Kidney (tissue), 14 donors: ENCODE data around the gene COL4A4. TPM values are rescaled to one million over a fixed set of nuclear protein-coding genes. Genes with fewer than 3 reads are reported as not detected.

ENCODE experiments used
- DNase-seq, 5 donors: peaks; one replicate each; pipeline ENCODE4 v3.0.0-alpha.2; 2013 to 2020
- FAIRE-seq: peaks from 2 replicates; lab custom pipeline; 2012; peaks lifted over from hg19 to GRCh38; lab: Jason Lieb, UNC
- H3K27ac ChIP-seq, 2 donors: one replicate each; pipeline ENCODE4 v1.7.0; 2013; ENCODE audit warnings: low read depth in 2 of 2, low read length in 2 of 2, inconsistent platforms in 1 of 2
- H3K27me3 ChIP-seq: one replicate; pipeline ENCODE4 v1.7.1; 2013; ENCODE audit warnings: low read length, inconsistent platforms; ENCODE audit not compliant: control insufficient read depth, insufficient read depth
- H3K36me3 ChIP-seq, 3 donors: one replicate each; pipeline versions ENCODE4 v1.7.0 to v1.7.1; 2013; ENCODE audit warnings: low read length in 3 of 3, control low read depth in 1 of 3, inconsistent platforms in 1 of 3; ENCODE audit not compliant: insufficient read depth in 3 of 3, control insufficient read depth in 2 of 3
- H3K4me1 ChIP-seq, 3 donors: one replicate each; pipeline versions ENCODE4 v1.7.0 to v1.7.1; 2013; ENCODE audit warnings: low read length in 3 of 3, inconsistent platforms in 1 of 3, low read depth in 1 of 3; ENCODE audit not compliant: control insufficient read depth in 2 of 3, insufficient read depth in 2 of 3
- H3K4me3 ChIP-seq, 3 donors: one replicate each; pipeline versions ENCODE4 v1.7.0 to v1.8.1; 2013; ENCODE audit warnings: low read length in 3 of 3, control low read depth in 1 of 3, inconsistent platforms in 1 of 3
- H3K9ac ChIP-seq, 3 donors: one replicate each; pipeline versions ENCODE4 v1.7.0 to v1.7.1; 2013; ENCODE audit warnings: low read length in 3 of 3, control low read depth in 1 of 3, inconsistent platforms in 1 of 3
- H3K9me3 ChIP-seq, 3 donors: one replicate each; pipeline versions ENCODE4 v1.7.0 to v1.7.1; 2013; ENCODE audit warnings: low read length in 3 of 3, control low read depth in 1 of 3, inconsistent platforms in 1 of 3; ENCODE audit not compliant: control insufficient read depth in 2 of 3, insufficient read depth in 1 of 3
- CTCF ChIP-seq: IDR thresholded peaks from 3 replicates; pipeline ENCODE4 v1.5.1; 2012; ENCODE audit warnings: mild to moderate bottlenecking, moderate library complexity, borderline replicate concordance; ENCODE audit not compliant: insufficient read depth; ENCODE audit errors: extremely low read depth
- intact Hi-C: fragments of 100-400 bp; cut with DNase I; formaldehyde crosslinking; loops from one replicate; pipeline ENCODE4 v1.11.1; 2022
- polyA plus RNA-seq: library from polyadenylated mRNA; stranded (reverse); fragments of 350-450 nt; fragmentation: Illumina TruSeq; extraction: RNeasy Lipid Tissue Mini Kit (QIAGEN cat#74804); gene quantifications from one replicate; pipeline ENCODE4 v1.2.3, GENCODE V29; 2014; ENCODE audit warnings: low read depth, low replicate concordance; ENCODE audit not compliant: insufficient read depth
- total RNA-seq: library from RNA; stranded (reverse); fragmentation: NEBNext Ultra II Directional; extraction: Animal tissue kit (Norgen Biotek cat#: 25700); gene quantifications from one replicate; pipeline ENCODE4 v1.2.1, GENCODE V29; 2021
- donor health status: control.
- donor health status: control.
- donor health status: control.
- donor health status: control.
- donor health status: control.
- donor health status: DM: yes; HTN: yes; CAD: no.
- donor health status: Normal renal cell carcinoma (clear cell type).

Gene COL4A4
- total and polyA plus RNA-seq, 2 donors from 2014 or later, result 7.2 to 53.3 TPM

DNA sequence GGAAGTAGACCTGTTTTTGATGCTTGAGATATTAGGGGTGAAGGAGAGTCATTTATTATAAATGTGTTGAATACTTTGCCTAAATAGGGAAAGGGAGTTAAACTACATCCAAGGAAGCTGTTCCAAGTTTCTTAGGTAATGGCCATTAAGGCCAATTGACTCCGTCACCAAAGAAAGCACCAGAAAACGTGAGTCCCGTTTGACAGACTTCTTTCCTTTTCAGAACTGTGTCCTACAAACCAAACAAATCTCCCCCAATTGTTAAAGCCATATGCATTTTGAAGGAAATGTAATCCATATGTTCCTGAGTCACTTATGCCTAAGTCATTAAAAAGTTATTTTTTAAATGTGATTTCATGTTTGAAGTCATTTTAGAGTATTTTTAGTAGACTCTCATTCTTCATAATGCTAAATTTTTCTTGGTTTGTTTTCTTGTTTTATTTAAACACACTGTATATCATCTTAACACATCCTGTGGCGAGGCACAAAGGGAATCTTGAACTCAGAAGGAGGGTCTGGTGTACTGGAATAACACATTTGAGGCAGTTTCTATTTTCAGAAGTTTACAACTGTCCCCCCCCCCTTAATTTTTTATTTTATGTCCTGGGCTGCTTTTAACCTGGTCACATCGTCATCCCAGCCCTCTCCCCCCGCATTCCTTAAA lies 194.5 kb downstream of the COL4A4 start:
- Histone ChIP-seq H3K4me1 (no peaks in the 10 kb centered on the region), H3K27ac (no peak overlapping the region), H3K36me3 (no peaks in the 10 kb centered on the region), H3K27me3 (no peaks in the 10 kb centered on the region), H3K9ac (no peak overlapping the region), H3K4me3 (no peak overlapping the region), H3K9me3 (peaks cover 0 to 4% (median 0%) of the 10 kb centered on the region in 3 donors)
- DNase-seq (peak in 2 of 5 donors; percentile 13 to 56), FAIRE-seq (no peak)
- intact Hi-C loops, result no loop called here
- no peak for TF ChIP-seq CTCF

- no peak overlapping the region for H3K9ac ChIP-seq
- TF ChIP-seq CTCF, result no peak
- FAIRE-seq (no peak), DNase-seq (no peak)
- no peak overlapping the region for H3K27ac ChIP-seq
- no peaks in the 10 kb centered on the region for H3K4me1 ChIP-seq
- H3K4me3 ChIP-seq, result no peak overlapping the region
- intact Hi-C loops, result no loop called here
- H3K36me3 ChIP-seq, result no peaks in the 10 kb centered on the region
- H3K27me3 ChIP-seq, result no peaks in the 10 kb centered on the region
- peaks cover 0 to 4% (median 0%) of the 10 kb centered on the region in 3 donors for H3K9me3 ChIP-seq
Measured at GRCh38 chr2:226965376-226965775, 198.6 kb downstream of the COL4A4 start.

- Histone ChIP-seq H3K27ac (no peak overlapping the region), H3K4me1 (no peaks in the 10 kb centered on the region), H3K36me3 (no peaks in the 10 kb centered on the region), H3K27me3 (no peaks in the 10 kb centered on the region), H3K9me3 (peaks cover 0 to 3% (median 0%) of the 10 kb centered on the region in 3 donors), H3K9ac (no peak overlapping the region), H3K4me3 (no peak overlapping the region)
- intact Hi-C loops, result no loop called here
- FAIRE-seq (no peak), DNase-seq (no peak)
- TF ChIP-seq CTCF, result no peak
Measured at GRCh38 chr2:226963528-226963927, 200.5 kb downstream of the COL4A4 start.
